ENCODE data around the gene AGAP2.

DNA sequence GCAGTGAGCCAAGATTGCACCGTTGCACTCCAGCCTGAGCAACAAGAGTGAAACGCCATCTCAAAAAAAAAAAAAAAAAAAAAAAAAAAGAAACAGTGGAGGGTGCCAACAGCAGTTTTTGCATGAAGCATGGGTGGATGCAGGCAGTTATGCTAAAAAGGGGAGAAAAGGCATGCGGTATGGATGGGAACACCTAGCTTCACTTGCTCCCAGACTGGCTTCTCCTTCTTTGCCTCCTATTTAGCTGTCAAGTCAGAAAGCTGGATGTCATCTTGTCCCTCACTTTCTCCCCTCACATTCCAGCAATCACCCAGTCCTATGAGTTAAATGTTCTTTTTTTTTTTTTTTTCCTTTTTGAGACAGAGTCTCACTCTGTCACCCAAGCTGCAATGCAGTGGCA, 36.5 kb upstream of the AGAP2 start:
- TF ChIP-seq, protein P1, sequence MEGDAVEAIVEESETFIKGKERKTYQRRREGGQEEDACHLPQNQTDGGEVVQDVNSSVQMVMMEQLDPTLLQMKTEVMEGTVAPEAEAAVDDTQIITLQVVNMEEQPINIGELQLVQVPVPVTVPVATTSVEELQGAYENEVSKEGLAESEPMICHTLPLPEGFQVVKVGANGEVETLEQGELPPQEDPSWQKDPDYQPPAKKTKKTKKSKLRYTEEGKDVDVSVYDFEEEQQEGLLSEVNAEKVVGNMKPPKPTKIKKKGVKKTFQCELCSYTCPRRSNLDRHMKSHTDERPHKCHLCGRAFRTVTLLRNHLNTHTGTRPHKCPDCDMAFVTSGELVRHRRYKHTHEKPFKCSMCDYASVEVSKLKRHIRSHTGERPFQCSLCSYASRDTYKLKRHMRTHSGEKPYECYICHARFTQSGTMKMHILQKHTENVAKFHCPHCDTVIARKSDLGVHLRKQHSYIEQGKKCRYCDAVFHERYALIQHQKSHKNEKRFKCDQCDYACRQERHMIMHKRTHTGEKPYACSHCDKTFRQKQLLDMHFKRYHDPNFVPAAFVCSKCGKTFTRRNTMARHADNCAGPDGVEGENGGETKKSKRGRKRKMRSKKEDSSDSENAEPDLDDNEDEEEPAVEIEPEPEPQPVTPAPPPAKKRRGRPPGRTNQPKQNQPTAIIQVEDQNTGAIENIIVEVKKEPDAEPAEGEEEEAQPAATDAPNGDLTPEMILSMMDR (IDR thresholded peaks at IDR 0.05; ENCODE audit: insufficient read depth, low read length, poor library complexity, severe bottlenecking) = no peak
- TF ChIP-seq EZH2phosphoT487 (conservative IDR thresholded peaks at IDR 0.05; ENCODE audit: low read length) = no peak

Data from SU-DHL-6 (cell line).